HG02623 (cell line): ENCODE results near the gene APOBEC4.

Experiments
- ATAC-seq: cut with Tn5 transposase; IDR thresholded peaks from one replicate; pipeline ENCODE4 v1.9.1; 2021; ENCODE audit warnings: moderate library complexity; ENCODE audit not compliant: unreplicated experiment

Gene APOBEC4

GRCh38 chr1:183675381-183675780 lies 22.3 kb upstream of the APOBEC4 start:
- no peak for ATAC-seq

- no peak for ATAC-seq
These were observed 21.8 kb upstream of the APOBEC4 start for GRCh38 chr1:183674886-183675285.

GRCh38 chr1:183674339-183674738 lies 21.2 kb upstream of the APOBEC4 start:
- ATAC-seq, result no peak

GRCh38 chr1:183673605-183674323 lies 20.6 kb upstream of the APOBEC4 start:
- ATAC-seq, result no peak

GRCh38 chr1:183670169-183670568 lies 17.1 kb upstream of the APOBEC4 start:
- ATAC-seq, result no peak

- ATAC-seq, result no peak
These were observed 3.2 kb upstream of the APOBEC4 start for GRCh38 chr1:183656355-183656754.

- ATAC-seq, result peak; percentile 69
These were observed 2.5 kb upstream of the APOBEC4 start for GRCh38 chr1:183655562-183656075.

- no peak for ATAC-seq
These were observed 1.6 kb upstream of the APOBEC4 start for GRCh38 chr1:183654706-183655105.

- no peak for ATAC-seq
These were observed 848 bp upstream of the APOBEC4 start for GRCh38 chr1:183653876-183654451.

- no peak for ATAC-seq
These were observed 312 bp upstream of the APOBEC4 start for GRCh38 chr1:183653462-183653794.

GRCh38 chr1:183652107-183652506 lies 1.0 kb downstream of the APOBEC4 start:
- peak; percentile 42 for ATAC-seq

GRCh38 chr1:183651612-183652011 lies 1.5 kb downstream of the APOBEC4 start:
- ATAC-seq, result no peak

- ATAC-seq, result no peak
These were observed 5.1 kb downstream of the APOBEC4 start for GRCh38 chr1:183648042-183648441.

GRCh38 chr1:183646776-183647175 lies 6.3 kb downstream of the APOBEC4 start:
- no peak for ATAC-seq

- ATAC-seq, result no peak
These were observed 7.6 kb downstream of the APOBEC4 start for GRCh38 chr1:183645531-183645930.

GRCh38 chr1:183642166-183642565 lies 10.9 kb downstream of the APOBEC4 start:
- no peak for ATAC-seq

- no peak for ATAC-seq
These were observed 12.9 kb downstream of the APOBEC4 start for GRCh38 chr1:183640193-183640592.

- ATAC-seq, result no peak
These were observed 14.3 kb downstream of the APOBEC4 start for GRCh38 chr1:183638649-183639387.

GRCh38 chr1:183636783-183637182 lies 16.3 kb downstream of the APOBEC4 start:
- ATAC-seq, result no peak

- no peak for ATAC-seq
These were observed 16.8 kb downstream of the APOBEC4 start for GRCh38 chr1:183636334-183636682.

- ATAC-seq, result peak; percentile 78
These were observed 17.3 kb downstream of the APOBEC4 start, which contains the start of gene ARPC5 for GRCh38 chr1:183635606-183636333. Gene ARPC5 (minus strand): TSS chr1:183635783. CDS start chr1:183635659, 124 bp downstream.
